Neutrophil (primary cell): ENCODE results near the gene ATP8B4.

Experiments used
- H3K27ac ChIP-seq: fragments of 200-600 bp; sonication (generic); 2 replicates; pipeline ENCODE4 v1.5.1; 2016; ENCODE audit warnings: mild to moderate bottlenecking, moderate library complexity
- H3K27me3 ChIP-seq: fragments of 200-600 bp; sonication (generic); 2 replicates; pipeline ENCODE4 v1.6.0; 2016; ENCODE audit warnings: mild to moderate bottlenecking
- H3K36me3 ChIP-seq: fragments of 200-600 bp; sonication (generic); 2 replicates; pipeline ENCODE4 v1.5.1; 2017
- H3K4me1 ChIP-seq, 2 experiments: fragments of 200-600 bp in 1 of 2; sonication (generic) in 1 of 2; 1 replicate in 1 of 2; 2 replicates in 1 of 2; pipeline versions ENCODE4 v1.5.1 to v1.6.1; 2013 to 2016; ENCODE audit warnings: low read depth in 1 of 2, low read length in 1 of 2, mild to moderate bottlenecking in 1 of 2, moderate library complexity in 1 of 2; ENCODE audit not compliant: control insufficient read depth in 1 of 2, insufficient read depth in 1 of 2
- H3K4me3 ChIP-seq, 2 experiments: fragments of 200-600 bp in 1 of 2; sonication (generic) in 1 of 2; 1 replicate in 1 of 2; 2 replicates in 1 of 2; pipeline ENCODE4 v1.5.1; 2013 to 2016; ENCODE audit warnings: low read depth in 1 of 2, low read length in 1 of 2, mild to moderate bottlenecking in 1 of 2, moderate library complexity in 1 of 2
- H3K9me3 ChIP-seq: fragments of 200-600 bp; sonication (generic); 2 replicates; pipeline ENCODE4 v1.5.1; 2016
- TF ChIP-seq, protein P1 (sequence below): fragments of 200-600 bp; sonication (generic); IDR thresholded peaks from 2 replicates; pipeline ENCODE4 v1.5.1; 2016; ENCODE audit warnings: antibody characterized with exemption

Gene ATP8B4

DNA sequence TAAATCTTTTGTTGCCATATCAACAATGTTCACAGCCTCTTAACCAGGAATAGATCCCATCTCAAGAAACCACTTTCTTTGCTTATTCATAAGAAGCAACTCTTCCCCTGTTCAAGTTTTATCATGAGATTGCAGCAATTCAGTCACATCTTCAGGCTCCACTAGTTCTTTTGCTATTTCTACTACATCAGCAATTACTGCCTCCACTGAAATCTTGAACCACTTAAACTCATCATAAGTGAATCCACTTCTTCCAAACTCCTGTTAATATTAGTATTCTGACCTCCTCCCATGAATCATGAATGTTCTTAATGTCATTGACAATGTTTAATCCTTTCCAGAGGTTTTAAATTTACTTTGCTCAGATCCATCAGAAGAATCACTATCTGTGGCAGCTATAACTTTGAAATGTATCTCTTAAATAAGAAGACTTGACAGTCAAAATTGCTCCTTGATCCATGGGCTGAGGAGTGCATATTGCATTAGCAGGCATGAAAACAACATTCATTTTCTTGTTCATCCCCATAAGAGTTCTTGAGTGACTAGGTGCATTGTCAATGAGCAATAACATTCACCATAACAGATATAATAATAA, 292.3 kb downstream of the ATP8B4 start:
- Histone ChIP-seq H3K27me3 (no peaks in the 10 kb centered on the region), H3K4me3 (no peak overlapping the region), H3K36me3 (peaks cover 8% of the 10 kb centered on the region), H3K9me3 (no peaks in the 10 kb centered on the region), H3K4me1 (peaks cover 0 to 2% of the 10 kb centered on the region in 2 experiments), H3K27ac (no peak overlapping the region)
- TF ChIP-seq, protein P1, sequence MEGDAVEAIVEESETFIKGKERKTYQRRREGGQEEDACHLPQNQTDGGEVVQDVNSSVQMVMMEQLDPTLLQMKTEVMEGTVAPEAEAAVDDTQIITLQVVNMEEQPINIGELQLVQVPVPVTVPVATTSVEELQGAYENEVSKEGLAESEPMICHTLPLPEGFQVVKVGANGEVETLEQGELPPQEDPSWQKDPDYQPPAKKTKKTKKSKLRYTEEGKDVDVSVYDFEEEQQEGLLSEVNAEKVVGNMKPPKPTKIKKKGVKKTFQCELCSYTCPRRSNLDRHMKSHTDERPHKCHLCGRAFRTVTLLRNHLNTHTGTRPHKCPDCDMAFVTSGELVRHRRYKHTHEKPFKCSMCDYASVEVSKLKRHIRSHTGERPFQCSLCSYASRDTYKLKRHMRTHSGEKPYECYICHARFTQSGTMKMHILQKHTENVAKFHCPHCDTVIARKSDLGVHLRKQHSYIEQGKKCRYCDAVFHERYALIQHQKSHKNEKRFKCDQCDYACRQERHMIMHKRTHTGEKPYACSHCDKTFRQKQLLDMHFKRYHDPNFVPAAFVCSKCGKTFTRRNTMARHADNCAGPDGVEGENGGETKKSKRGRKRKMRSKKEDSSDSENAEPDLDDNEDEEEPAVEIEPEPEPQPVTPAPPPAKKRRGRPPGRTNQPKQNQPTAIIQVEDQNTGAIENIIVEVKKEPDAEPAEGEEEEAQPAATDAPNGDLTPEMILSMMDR: no peak

DNA sequence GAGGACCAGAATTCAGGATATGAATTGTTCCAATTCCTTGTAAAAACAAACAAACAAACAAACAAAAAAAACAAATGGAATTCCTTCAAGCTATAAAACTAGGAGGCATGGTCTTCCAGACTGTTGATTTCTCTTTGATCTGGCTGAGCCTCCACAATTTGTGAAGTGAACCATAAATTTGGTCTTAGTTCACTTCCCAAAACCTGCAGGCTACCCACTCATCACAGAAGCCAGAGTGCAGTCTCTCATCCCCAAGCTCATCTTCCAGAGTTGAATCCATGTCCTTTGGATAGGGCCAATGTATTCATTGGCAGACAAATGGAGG, 294.3 kb downstream of the ATP8B4 start:
- Histone ChIP-seq H3K9me3 (no peaks in the 10 kb centered on the region), H3K27ac (no peak overlapping the region), H3K4me3 (no peak overlapping the region), H3K36me3 (peaks cover 8% of the 10 kb centered on the region), H3K4me1 (no peaks in the 10 kb centered on the region), H3K27me3 (no peaks in the 10 kb centered on the region)
- TF ChIP-seq, protein P1: no peak

DNA sequence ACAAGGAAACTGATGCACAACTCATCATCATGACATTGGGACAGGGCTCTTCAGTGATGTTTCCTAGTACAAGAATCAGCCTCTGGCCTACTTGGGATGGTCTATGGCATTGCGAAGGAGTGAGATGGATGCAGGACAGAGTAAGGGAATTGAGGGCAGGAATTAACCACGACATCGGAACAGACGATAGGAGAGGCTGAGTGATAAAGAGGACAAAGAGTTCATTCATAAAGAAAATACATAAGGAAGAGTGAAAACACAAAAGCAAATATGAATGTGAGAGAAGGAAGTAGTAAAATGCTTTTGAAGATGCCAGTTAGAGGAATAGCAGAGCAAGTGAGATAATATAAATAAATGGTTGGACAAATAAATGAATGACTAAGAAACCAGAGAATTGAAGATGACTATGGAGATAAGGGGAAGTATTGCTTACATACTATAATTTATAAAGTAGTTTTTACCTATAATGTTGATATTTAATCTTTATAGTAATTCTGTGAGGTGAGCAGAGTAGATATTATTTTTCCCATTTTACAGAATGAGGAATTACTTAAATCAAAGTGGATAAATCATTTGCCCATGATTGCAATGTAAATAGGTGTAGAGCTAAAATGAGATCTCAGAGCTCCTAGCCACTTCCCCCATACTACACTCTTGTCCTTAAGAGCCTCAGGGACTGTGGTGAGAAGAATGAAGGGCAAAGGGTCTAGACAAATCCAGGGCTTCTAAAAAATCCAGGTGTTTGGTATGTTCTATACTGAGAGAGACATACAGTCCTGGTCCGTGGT, 294.9 kb downstream of the ATP8B4 start:
- Histone ChIP-seq H3K27ac (no peak overlapping the region), H3K4me3 (no peak overlapping the region), H3K4me1 (no peaks in the 10 kb centered on the region), H3K36me3 (peaks cover 8% of the 10 kb centered on the region), H3K27me3 (no peaks in the 10 kb centered on the region), H3K9me3 (no peaks in the 10 kb centered on the region)
- TF ChIP-seq, protein P1: no peak

DNA sequence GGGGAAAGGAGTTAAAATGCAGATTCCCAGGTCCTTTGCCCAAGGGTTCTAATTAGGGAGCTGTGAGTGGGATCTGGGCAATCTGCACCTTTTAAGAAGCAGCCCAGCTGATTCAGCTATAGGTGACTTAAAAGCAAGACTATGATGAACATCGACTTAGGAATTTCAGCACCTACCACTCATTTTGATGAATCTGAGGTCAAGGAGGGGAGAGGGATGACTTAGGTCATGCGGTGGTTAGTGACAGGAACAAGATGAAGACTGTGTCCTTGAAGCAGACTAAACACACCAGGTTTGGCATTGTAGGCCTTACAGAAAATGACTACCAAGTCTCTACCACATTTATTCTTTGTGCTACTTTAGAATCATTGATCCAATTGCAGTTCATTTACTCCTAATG, 301.9 kb downstream of the ATP8B4 start:
- Histone ChIP-seq H3K36me3 (no peaks in the 10 kb centered on the region), H3K27me3 (no peaks in the 10 kb centered on the region), H3K4me1 (no peaks in the 10 kb centered on the region), H3K4me3 (no peak overlapping the region), H3K27ac (no peak overlapping the region), H3K9me3 (no peaks in the 10 kb centered on the region)
- TF ChIP-seq, protein P1: no peak

DNA sequence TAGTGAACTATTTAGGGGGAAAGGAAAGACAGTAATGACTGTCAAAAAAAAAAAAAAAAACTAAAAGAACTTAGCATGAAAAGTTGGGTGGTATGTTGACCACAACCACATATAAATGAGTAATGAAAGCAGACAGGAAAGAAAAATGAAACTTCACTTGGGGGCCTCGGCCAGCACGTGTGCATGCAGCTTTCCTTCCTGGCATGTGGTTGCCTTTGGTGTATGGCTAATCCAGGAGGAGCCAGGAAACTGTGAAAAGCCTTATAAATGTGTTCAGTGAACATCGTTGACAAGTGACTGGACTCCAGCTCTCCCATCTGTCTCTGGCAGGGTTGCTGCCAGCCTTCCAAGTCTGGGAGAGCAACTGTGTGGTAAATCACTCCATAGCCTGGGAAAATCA, 303.1 kb downstream of the ATP8B4 start:
- no peaks in the 10 kb centered on the region for H3K4me1 ChIP-seq
- no peaks in the 10 kb centered on the region for H3K36me3 ChIP-seq
- no peaks in the 10 kb centered on the region for H3K9me3 ChIP-seq
- TF ChIP-seq, protein P1: no peak
- no peaks in the 10 kb centered on the region for H3K27me3 ChIP-seq
- no peak overlapping the region for H3K4me3 ChIP-seq
- H3K27ac ChIP-seq: no peak overlapping the region
